Activated T-cell treated with anti-CD3 and anti-CD28 coated beads for 24 hours (primary cell): ENCODE results near the gene RITA1.
A peak's percentile ranks its signal among the peaks of the same experiment; 100 is the strongest.

Experiments
- DNase-seq: peaks from one replicate; pipeline ENCODE4 v3.0.0-alpha.2; 2020; ENCODE audit warnings: low read depth

Gene RITA1

GRCh38 chr12:113154351-113154973 lies 31.1 kb upstream of the RITA1 start:
- no peak for DNase-seq

DNA sequence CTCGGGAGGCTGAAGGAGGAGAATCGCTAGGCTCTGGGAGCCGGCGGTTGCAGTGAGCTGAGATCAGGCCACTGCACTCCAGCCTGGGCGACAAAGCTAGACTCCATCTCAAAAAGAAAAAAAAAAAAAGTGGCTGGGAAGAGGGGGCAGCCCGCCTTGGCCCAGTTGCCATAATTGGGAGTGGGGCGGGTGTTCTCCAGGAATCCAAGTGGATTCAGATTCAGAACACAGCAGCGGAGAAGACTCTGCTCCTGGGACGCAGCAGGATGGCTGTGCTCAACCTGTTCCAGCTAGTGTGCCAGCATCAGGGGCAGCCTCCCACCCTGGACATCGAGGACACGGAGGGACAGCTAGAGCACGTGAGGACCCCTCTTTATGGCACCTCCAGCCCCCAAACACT lies 30.5 kb upstream of the RITA1 start:
- DNase-seq, result no peak

DNA sequence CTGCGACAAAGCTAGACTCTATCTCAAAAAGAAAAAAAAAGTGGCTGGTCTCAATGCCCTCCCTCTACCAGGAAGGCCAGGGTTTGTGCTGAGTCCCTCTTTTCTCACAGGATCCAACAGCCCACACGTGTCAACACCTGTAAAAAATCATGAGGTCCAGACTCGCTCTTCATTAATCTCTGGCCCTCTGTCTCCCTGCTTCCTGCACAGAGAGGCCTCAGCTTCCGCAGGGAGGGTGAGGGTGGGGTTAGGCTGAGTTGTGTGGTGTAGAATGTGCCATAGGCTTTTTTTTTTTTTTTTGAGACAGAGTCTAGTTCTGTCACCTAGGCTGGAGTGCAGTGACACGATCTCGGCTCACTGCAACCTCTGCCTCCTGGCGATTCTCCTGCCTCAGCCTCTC lies 29.9 kb upstream of the RITA1 start:
- DNase-seq, result no peak

DNA sequence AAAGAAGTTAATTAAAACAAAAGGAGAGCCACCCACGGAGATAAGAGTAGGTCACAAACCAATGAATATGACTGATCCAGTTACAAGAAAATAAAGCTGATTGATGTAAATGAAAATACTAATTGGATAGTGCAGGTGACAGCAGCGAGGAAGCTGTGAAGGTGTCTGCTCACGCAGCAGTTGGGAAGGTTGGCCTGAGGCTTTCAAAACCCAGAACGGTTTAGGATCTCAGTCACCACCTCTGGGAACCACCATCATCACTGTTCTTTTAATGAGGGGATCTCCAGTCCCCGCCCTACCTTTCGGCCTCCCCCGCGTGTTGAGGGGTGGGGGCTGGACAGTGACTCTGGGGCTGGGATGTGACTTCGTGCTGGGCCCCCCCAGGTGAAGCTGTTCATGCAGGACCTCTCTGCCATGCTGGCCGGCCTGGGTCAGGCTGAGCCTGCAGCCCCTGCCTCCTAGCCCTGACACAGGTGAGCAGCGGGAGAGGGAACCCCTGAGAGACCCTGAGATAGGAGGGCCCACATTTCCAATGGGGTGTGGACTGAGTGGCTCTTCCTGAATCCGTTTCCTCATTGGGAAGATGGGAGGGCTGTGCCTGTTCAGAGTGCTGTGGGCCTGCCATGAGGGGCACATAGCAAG lies 28.2 kb upstream of the RITA1 start:
- no peak for DNase-seq

DNA sequence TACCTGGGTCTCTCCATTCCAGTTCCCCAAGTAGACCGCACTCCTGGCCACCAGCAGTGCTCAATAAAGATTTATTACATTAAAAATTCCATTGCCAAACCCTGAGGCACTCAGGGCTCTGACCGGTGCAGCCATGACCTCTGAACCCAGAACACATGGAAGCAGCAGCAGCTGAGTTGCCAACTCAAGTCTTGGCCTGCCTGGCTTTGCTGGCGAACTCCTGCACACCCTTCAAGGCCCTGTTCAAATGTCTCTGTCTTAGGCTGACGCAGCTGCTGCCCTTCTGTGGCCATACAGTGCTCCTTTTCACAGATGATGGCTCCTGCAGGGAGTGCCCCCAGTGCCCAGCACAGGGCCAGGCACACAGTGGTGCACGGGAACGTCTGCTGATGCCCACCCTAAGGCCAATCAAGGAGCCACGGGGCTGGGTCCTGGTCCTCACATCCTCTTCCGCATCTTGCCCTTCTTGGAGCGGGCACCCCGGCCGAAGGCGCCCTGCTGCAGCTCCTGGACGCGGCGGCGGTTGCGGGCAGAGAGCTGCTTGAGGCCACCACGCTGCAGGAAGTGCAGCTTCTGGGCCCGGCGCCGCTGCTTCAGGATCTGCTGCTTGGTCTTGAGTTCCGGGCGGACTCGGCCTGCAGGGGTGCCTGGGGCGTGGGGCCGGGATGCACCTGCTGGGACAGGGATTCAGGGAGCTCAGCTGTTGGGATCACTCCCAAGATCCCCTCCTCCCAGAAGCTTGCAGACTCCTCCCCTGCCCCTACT lies 26.9 kb upstream of the RITA1 start:
- DNase-seq, result no peak

DNA sequence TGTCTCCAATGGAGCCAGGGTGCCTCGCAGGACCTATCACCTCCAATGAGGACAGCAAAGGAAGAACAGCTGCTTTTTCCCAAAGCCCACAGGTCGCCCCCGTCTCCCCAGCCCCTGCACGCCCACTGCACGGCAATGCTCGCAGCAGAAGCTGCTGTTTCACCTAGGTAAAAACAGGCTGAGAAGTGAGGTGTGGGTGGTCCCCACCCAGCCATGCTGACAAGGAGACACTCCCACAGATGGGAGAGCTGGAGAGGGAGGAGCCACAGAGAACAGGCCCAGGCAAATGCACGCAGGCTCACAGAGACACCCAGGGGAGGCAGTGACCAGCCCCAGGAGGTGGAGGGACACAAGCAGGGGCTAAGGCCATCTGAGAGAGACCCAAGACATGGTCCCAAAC lies 25.6 kb upstream of the RITA1 start:
- DNase-seq, result no peak

- no peak for DNase-seq
These were observed 24.0 kb upstream of the RITA1 start for GRCh38 chr12:113161415-113162016.

DNA sequence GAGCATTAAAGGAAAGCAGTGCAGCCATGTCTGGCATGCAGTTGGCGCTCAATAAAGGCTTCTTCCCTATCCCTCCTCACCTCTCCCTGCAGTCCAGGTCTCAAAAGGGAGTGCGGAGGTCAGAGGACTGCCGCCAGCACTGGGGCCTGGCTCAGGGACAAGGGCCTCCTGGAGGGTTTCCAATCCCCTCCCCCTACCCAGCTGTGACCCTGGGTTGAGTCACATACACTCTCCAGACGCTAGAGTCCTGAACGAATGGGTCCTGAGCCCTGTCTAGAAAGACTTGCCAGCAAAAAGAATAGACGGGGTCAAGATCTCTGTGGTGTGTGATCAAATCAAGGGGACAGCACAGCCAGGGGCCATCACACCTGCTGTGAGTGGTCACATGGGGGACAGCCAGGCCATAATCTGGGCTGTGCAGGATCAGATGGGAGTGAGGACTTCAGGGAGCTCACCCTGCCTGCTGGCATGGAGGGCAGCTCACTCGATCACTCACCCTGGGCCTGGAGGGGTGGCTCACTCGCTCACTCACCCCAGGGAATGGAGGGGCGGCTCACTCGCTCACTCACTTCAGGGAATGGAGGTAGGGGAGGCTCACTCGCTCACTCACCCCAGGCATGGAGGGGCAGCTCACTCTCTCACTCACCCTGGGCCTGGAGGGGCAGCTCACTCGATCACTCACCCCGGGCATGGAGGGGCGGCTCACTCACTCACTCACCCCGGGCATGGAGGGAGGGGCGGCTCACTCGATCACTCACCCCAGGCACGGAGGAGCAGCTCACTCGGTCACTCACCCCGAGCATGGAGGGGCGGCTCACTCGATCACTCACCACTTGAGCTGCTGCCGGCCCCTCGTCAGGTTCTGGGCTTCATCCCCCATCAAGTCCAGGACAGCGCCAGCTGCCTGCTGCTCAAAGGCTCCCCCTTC lies 23.2 kb upstream of the RITA1 start:
- no peak for DNase-seq

GRCh38 chr12:113163030-113163360 lies 22.5 kb upstream of the RITA1 start:
- no peak for DNase-seq

- DNase-seq, result no peak
These were observed 21.5 kb upstream of the RITA1 start for GRCh38 chr12:113164014-113164413.

DNA sequence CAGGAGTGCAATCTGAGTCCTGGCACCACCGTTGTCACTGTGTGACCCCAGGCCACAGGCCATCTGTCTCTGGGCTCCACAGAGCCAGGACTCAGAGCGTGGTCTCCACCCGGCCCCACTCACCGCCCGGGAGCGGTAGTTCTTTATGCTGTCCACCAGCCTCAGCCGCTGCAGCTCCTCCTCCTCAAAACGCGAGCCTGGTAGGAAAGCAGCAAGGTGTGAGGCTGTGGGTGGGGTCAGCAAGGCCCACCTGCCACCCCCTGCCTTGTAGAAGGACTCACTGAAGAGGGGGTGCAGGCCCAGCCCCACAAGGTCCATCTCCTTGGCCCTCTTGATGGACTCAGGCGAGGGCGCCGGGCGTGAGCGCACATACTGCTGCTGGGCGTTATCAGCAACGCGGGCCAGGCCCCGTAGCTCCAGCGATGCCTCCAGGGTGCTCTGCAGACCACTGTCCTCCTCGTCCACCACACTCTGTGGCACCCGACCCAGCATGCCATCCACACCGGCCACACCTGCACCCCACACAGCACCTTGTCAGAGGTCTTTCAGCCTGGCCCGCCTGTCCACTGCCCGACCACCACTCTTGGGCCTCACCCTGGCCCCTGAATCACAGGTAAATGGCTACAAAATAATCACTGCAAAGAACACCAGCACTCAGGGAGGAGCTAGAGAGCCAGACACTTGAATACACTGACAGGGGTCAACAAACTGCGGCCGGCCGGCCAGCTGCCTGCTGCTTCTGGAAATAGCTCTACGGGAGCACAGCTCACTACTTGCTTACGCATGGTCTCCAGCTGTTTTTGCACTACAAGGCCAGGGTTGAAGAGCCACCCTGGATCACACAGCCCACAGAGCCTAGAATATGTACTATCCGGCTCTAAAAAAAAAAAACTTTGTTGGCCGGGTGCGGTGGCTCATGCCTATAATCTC lies 19.7 kb upstream of the RITA1 start:
- DNase-seq, result no peak

DNA sequence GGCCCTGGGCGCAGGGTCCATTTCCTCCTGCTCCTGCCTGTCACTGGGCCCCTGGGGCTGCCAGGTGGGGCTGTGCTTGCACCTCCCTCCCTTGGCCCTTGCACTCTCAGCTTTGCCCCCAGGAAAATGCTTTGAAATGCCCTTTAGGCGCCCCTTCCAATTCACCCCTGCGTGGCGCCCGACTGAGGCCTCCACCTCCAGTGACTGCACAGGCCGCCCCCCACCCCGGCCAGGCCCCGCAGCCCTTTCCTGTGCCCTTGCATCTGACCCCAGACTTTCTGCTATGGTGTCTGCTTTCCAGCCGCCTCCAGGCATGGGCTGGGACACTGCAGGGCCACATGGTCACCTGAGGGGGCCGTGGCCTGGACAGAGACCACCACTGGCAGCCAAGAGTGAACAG lies 17.7 kb upstream of the RITA1 start:
- DNase-seq, result no peak

DNA sequence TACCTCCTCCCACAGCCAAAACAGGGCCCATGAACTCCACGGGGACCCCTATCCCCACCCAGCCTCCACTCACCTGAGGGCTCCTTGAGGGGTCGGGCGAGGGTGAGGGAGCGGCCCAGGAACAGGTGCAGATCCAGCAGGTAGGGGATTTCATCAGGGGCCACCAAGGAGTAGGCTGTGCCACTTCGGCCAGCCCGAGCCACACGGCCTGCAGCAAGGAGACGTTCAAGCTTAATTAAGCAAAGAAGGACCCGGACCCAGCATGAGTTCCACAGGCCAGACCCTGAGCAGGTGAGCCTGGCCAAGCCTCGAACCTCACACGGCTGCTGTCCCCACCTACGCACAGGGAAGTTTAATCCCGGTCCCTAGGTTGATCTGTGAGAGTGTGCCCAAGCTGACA lies 15.8 kb upstream of the RITA1 start:
- DNase-seq, result no peak

GRCh38 chr12:113170457-113170856 lies 15.1 kb upstream of the RITA1 start:
- DNase-seq, result no peak

- no peak for DNase-seq
These were observed 14.6 kb upstream of the RITA1 start for GRCh38 chr12:113170926-113171325.

DNA sequence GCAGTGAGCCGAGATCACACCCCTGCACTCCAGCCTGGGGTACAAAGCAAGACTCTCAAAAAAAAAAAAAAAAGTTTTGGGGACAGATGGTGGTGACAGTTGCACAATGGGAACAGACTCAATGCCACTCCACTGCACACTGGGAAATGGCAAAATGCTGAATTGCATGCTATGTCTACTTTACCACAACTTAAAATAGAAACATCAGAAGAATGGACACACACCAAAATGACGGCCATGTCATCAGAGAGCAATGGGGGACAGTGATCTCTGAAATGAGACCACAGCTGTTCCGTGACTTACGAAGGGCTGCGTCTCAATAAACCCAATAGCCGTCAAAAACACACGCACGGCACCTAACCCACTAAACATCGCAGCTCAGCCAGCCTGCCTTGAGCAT lies 14.0 kb upstream of the RITA1 start:
- no peak for DNase-seq

DNA sequence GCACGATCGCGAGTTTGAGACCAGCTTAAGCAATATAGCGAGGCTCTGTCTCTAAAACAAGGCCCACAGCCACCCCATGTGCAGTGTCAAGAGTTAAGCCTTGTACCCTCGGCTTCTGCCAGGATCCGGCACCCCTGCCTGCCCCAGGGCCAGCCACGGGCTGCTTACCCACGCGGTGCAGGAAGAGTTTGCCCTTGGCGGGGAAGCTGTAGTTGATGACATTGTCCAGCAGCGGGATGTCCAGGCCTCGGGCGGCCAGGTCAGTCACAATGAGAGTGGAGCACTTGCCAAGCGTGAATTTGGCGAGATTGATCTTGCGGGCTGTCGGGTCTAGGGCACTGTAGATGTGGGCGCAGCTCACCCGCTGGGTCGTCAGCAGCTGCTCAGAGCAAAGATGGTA lies 13.3 kb upstream of the RITA1 start:
- DNase-seq, result no peak

GRCh38 chr12:113173081-113173698 lies 12.3 kb upstream of the RITA1 start:
- no peak for DNase-seq

GRCh38 chr12:113174461-113175384 lies 10.8 kb upstream of the RITA1 start:
- peak; percentile 70 for DNase-seq
